K562 (cell line): ENCODE measurements around the gene LMX1B. TPM values are rescaled to one million over a fixed set of nuclear protein-coding genes. Genes with fewer than 3 reads are reported as not detected.

Experiments used
- ATAC-seq: fragments of 200-7000 bp; cut with Tn5 transposase; 3 replicates; pipeline ENCODE4 v1.9.1; 2020; ENCODE audit warnings: moderate library complexity
- BruUV-seq: library from RNA; stranded (reverse); fragments of 400-500 nt; replicated peaks from 2 replicates; lab custom pipeline; 2021; lab: Mats Ljungman, UMichigan
- CTCF ChIA-PET: fragments of 300-600 bp; formaldehyde crosslinking; extraction: SDS; loops from one replicate; lab custom pipeline; 2021; ENCODE audit warnings: low intra/inter-chr PET ratio; lab: Yijun Ruan, JAX
- POLR2A ChIA-PET: fragments of 300-600, 350-650 bp; sonication (Branson Sonifier 250); formaldehyde crosslinking; extraction: SDS; loops from one replicate; lab custom pipeline; 2021; ENCODE audit warnings: antibody characterized with exemption, inconsistent platforms; lab: Yijun Ruan, JAX
- DNase-seq, 4 experiments: peaks; one replicate each; pipeline versions ENCODE4 v3.0.0 to v3.0.0-alpha.2; 2011 to 2018; ENCODE audit warnings: low spot score in 3 of 4, mixed read lengths in 3 of 4; ENCODE audit errors: extremely low read depth in 1 of 4
- FAIRE-seq: peaks from 2 replicates; lab custom pipeline; 2011; peaks lifted over from hg19 to GRCh38; lab: Jason Lieb, UNC
- H2AFZ ChIP-seq: 2 replicates; pipeline ENCODE4 v1.6.0; 2011; ENCODE audit warnings: low read depth, low read length, control low read depth, inconsistent platforms
- H3K27ac ChIP-seq: fragments of 200-600 bp; 3 replicates; pipeline ENCODE4 v1.8.0; 2011; ENCODE audit warnings: low read depth, mild to moderate bottlenecking, control low read depth, inconsistent platforms, low read length, moderate library complexity, mixed read lengths; ENCODE audit errors: extremely low read depth
- H3K27me3 ChIP-seq, 2 experiments: fragments of 300-600 bp in 1 of 2; 2 replicates in 1 of 2; 3 replicates in 1 of 2; pipeline versions ENCODE4 v1.6.0 to v1.8.0; 2011; ENCODE audit warnings: inconsistent platforms in 2 of 2, low read length in 2 of 2, mild to moderate bottlenecking in 1 of 2, mixed read lengths in 1 of 2, moderate library complexity in 1 of 2; ENCODE audit not compliant: control insufficient read depth in 2 of 2, insufficient read depth in 2 of 2
- H3K36me3 ChIP-seq: fragments of 300-600 bp; 3 replicates; pipeline ENCODE4 v1.8.0; 2011; ENCODE audit warnings: mild to moderate bottlenecking, low read length, inconsistent platforms; ENCODE audit not compliant: control insufficient read depth, insufficient read depth
- H3K4me1 ChIP-seq, 2 experiments: fragments of 200-600 bp in 1 of 2; replicated peaks in 1 of 2; 2 replicates in 1 of 2; 3 replicates in 1 of 2; pipeline versions ENCODE4 v1.5.1 to v1.8.0; 2011; ENCODE audit warnings: inconsistent platforms in 2 of 2, low read length in 2 of 2, mild to moderate bottlenecking in 1 of 2, mixed read lengths in 1 of 2, moderate library complexity in 1 of 2; ENCODE audit not compliant: control insufficient read depth in 2 of 2, insufficient read depth in 2 of 2
- H3K4me2 ChIP-seq: 2 replicates; pipeline ENCODE4 v1.6.1; 2011; ENCODE audit warnings: low read length, control low read depth, inconsistent platforms, mixed read lengths; ENCODE audit not compliant: insufficient read depth
- H3K4me3 ChIP-seq: fragments of 200-600 bp; sonication (generic), shearing (Covaris generic); 2 replicates; pipeline ENCODE4 v1.5.1; 2016; ENCODE audit warnings: control low read depth, inconsistent platforms
- H3K79me2 ChIP-seq: fragments of 200-600 bp; 3 replicates; pipeline ENCODE4 v1.8.0; 2011; ENCODE audit warnings: low read length, inconsistent platforms; ENCODE audit not compliant: control insufficient read depth, insufficient read depth
- H3K9ac ChIP-seq, 2 experiments: 2 replicates each; pipeline versions ENCODE4 v1.6.0 to v1.6.1; 2011; ENCODE audit warnings: low read depth in 2 of 2, low read length in 2 of 2, control low read depth in 1 of 2, inconsistent platforms in 1 of 2, mild to moderate bottlenecking in 1 of 2, mixed read lengths in 1 of 2; ENCODE audit not compliant: insufficient read depth in 1 of 2
- H3K9me1 ChIP-seq: one replicate; pipeline ENCODE4 v1.6.0; 2011; ENCODE audit warnings: inconsistent platforms, mild to moderate bottlenecking, low read length, moderate library complexity; ENCODE audit not compliant: control insufficient read depth, insufficient read depth
- H3K9me3 ChIP-seq: replicated peaks from 2 replicates; pipeline ENCODE4 v1.5.1; 2011; ENCODE audit warnings: low read depth, low read length, inconsistent platforms; ENCODE audit not compliant: control insufficient read depth, insufficient read depth
- H4K20me1 ChIP-seq: replicated peaks from 2 replicates; pipeline ENCODE4 v1.6.1; 2011; ENCODE audit warnings: low read length, inconsistent platforms, mixed read lengths; ENCODE audit not compliant: control insufficient read depth, insufficient read depth
- BACH1 ChIP-seq: fragments of 200-800 bp; sonication (Bioruptor generic); IDR thresholded peaks from 2 replicates; pipeline ENCODE4 v1.6.1; 2016; ENCODE audit warnings: missing genetic modification characterization, missing compliant biosample characterization
- BHLHE40 ChIP-seq: IDR thresholded peaks from 2 replicates; pipeline ENCODE4 v1.6.1; 2011; ENCODE audit warnings: low read length, improper control_type of control experiment
- FOSL1 ChIP-seq: fragments of 200-800 bp; sonication (Bioruptor generic); conservative IDR thresholded peaks from 2 replicates; pipeline ENCODE4 v1.6.1; 2016; ENCODE audit warnings: missing genetic modification characterization, missing compliant biosample characterization
- MAX ChIP-seq: sonication (generic); formaldehyde crosslinking; IDR thresholded peaks from 2 replicates; pipeline ENCODE4 v1.9.0; 2022; ENCODE audit warnings: mild to moderate bottlenecking, missing genetic modification reagents
- MYC ChIP-seq, 2 experiments: fragments of 250-450 bp in 1 of 2; sonication (Bioruptor Pico) in 1 of 2; IDR thresholded peaks; 2 replicates each; pipeline versions ENCODE4 v1.5.1 to v1.6.1; 2012 to 2021; ENCODE audit warnings: low read depth in 2 of 2, borderline replicate concordance in 1 of 2, improper control_type of control experiment in 1 of 2, low read length in 1 of 2, mild to moderate bottlenecking in 1 of 2, moderate library complexity in 1 of 2
- NUFIP1 ChIP-seq: fragments of 450-650 bp; IDR thresholded peaks from 2 replicates; pipeline ENCODE4 v1.6.1; 2018; ENCODE audit not compliant: partially characterized antibody
- RNF2 ChIP-seq: sonication (generic); IDR thresholded peaks from 2 replicates; pipeline ENCODE4 v1.6.1; 2016
- SMAD4 ChIP-seq: fragments of 250-450 bp; sonication (Bioruptor Pico); conservative IDR thresholded peaks from 2 replicates; pipeline ENCODE4 v1.8.0; 2021; ENCODE audit warnings: inconsistent platforms, mild to moderate bottlenecking, moderate library complexity
- SMARCA4 ChIP-seq: fragments of 450-650 bp; IDR thresholded peaks from 2 replicates; pipeline ENCODE4 v1.6.1; 2016
- ZBTB7A ChIP-seq: IDR thresholded peaks from 2 replicates; pipeline ENCODE4 v1.6.1; 2011; ENCODE audit warnings: low read depth, mild to moderate bottlenecking, low read length, moderate library complexity, borderline replicate concordance; ENCODE audit not compliant: control insufficient read depth
- WGBS: fragments of 100-300 bp; shearing (Covaris generic); methylation state at CpG from one replicate; pipeline ENCODE4 v1.1.6; 2016; ENCODE audit warnings: low coverage, mixed read lengths; ENCODE audit not compliant: insufficient coverage; ENCODE audit errors: missing lambda C conversion rate; 5-methylcytosine and 5-hydroxymethylcytosine counted together
- in situ Hi-C: fragments of 300-500 bp; cut with MboI; formaldehyde crosslinking; loops from 4 replicates; pipeline ENCODE4 v1.15.0; 2018; ENCODE audit warnings: inconsistent platforms, mixed read lengths
- intact Hi-C: fragments of 100-400 bp; cut with micrococcal nuclease; formaldehyde crosslinking; loops from 2 replicates; pipeline ENCODE4 v1.14.2; 2022
- polyA plus RNA-seq, 8 experiments: library from polyadenylated mRNA; depleted of rRNA in 4 of 8; stranded (reverse) in 5 of 8; unstranded in 3 of 8; fragments of >200 nt; fragmentation: Nextera tagmentation in 2 of 8; fragmentation: Illumina TruSeq in 1 of 8; extraction: Ambion mirVana in 2 of 8; extraction: Trizol in 1 of 8; gene quantifications; 2 replicates each; pipeline versions ENCODE4 v1.2.1 to v1.2.3, GENCODE V29; 2011 to 2014; ENCODE audit warnings: inconsistent platforms in 1 of 8, missing spikeins in 1 of 8
- total RNA-seq, 7 experiments: library from RNA; depleted of rRNA in 6 of 7; stranded (reverse); fragments of >200 nt in 6 of 7; fragmentation: Illumina TruSeq in 2 of 7; extraction: Trizol in 2 of 7; gene quantifications; 2 replicates each; pipeline versions ENCODE4 v1.2.1 to v1.2.3, GENCODE V29; 2011 to 2021; ENCODE audit warnings: low replicate concordance in 1 of 7
- TF ChIP-seq, protein P1 (sequence below): fragments of 250-450 bp; sonication (Bioruptor Pico); IDR thresholded peaks from 2 replicates; pipeline ENCODE4 v1.4.0; 2020; ENCODE audit warnings: mild to moderate bottlenecking, moderate library complexity, borderline replicate concordance
- TF ChIP-seq, protein P2 (sequence below), 2 experiments: IDR thresholded peaks; 2 replicates each; pipeline ENCODE4 v1.6.1; 2011; ENCODE audit warnings: borderline replicate concordance in 1 of 2, control low read depth in 1 of 2, low read depth in 1 of 2, low read length in 1 of 2, mild to moderate bottlenecking in 1 of 2, mixed read lengths in 1 of 2, moderate library complexity in 1 of 2; ENCODE audit not compliant: insufficient read depth in 1 of 2, insufficient read length in 1 of 2, poor library complexity in 1 of 2, severe bottlenecking in 1 of 2; ENCODE audit errors: extremely low read depth in 1 of 2

LMX1B gene
- total and polyA plus RNA-seq, 9 of the 15 experiments (the other 6 are each of a cell fraction or from before 2014, with no cell fraction given) = not detected

GRCh38 chr9:126704157-126704891 is 90.6 kb downstream of the LMX1B start (continued):
- TF ChIP-seq, protein P1, sequence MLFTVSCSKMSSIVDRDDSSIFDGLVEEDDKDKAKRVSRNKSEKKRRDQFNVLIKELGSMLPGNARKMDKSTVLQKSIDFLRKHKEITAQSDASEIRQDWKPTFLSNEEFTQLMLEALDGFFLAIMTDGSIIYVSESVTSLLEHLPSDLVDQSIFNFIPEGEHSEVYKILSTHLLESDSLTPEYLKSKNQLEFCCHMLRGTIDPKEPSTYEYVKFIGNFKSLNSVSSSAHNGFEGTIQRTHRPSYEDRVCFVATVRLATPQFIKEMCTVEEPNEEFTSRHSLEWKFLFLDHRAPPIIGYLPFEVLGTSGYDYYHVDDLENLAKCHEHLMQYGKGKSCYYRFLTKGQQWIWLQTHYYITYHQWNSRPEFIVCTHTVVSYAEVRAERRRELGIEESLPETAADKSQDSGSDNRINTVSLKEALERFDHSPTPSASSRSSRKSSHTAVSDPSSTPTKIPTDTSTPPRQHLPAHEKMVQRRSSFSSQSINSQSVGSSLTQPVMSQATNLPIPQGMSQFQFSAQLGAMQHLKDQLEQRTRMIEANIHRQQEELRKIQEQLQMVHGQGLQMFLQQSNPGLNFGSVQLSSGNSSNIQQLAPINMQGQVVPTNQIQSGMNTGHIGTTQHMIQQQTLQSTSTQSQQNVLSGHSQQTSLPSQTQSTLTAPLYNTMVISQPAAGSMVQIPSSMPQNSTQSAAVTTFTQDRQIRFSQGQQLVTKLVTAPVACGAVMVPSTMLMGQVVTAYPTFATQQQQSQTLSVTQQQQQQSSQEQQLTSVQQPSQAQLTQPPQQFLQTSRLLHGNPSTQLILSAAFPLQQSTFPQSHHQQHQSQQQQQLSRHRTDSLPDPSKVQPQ (CRISPR knock-in tag) = no peak

DNA sequence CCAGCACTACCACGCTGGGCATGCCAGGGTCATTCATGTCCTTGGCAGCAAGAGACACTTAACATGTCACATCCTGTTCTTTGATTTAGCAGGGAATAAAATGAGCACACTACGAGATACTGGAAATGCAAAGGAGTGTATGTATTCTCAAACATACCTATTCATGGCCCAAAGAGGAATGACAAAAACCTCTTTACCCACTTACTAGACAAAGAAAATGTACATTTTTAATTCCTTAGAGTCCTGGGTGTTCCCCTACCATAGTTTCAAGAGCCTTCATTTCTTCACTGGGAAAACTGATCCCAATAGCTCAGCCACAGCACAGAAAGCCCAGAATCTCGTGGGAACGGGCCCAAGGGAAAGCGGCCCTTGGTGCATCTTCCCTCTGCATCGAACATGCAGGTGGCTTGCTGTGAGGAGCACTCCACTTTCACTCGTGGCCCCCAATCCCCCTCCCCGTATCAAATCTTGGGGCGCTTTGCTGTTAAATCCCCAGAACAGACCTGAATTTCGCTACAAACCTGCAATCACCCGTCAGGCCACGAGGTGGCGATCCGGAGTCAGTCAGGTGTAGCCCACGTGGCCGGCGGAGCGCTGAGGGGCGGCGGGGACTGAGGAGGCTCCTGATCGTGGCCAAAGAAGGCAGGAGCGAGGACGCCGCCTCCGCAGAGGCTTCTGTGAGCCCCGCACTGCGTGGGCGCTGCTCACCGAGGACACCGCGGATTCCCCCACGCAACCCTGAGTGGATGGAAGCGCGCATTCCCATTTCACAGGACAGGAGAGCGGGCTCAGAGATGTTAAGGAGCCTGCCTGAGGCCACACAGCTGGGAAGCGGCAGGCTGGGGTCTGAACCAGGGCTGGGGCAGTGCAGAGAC is 91.4 kb downstream of the LMX1B start:
- Histone ChIP-seq H3K9me3 (no peaks in the 10 kb centered on the region), H3K4me1 (peaks cover 16 to 31% of the 10 kb centered on the region in 2 experiments; a peak in 4 of 5 replicates), H3K27ac (no peak overlapping the region), H3K4me2 (peak overlapping the region; percentile 48), H4K20me1 (peaks cover 29% of the 10 kb centered on the region), H2AFZ (peak overlapping the region; percentile 86), H3K4me3 (no peak overlapping the region; the same call in 1 of the 2 replicates), H3K9ac (peak overlapping the region in 1 of 2 experiments; percentile 75; a peak in 1 of 4 replicates), H3K36me3 (no peaks in the 10 kb centered on the region), H3K79me2 (no peaks in the 10 kb centered on the region), H3K9me1 (no peaks in the 10 kb centered on the region), H3K27me3 (peaks cover 4 to 26% of the 10 kb centered on the region in 2 experiments; a peak in 2 of 5 replicates)
- DNase-seq (peak; percentile 82 to 89 (median 86)), ATAC-seq (peak; percentile 82), FAIRE-seq (peak; percentile 87)
- ChIA-PET POLR2A (interaction anchor here (0.6 to 1.9 kb wide), 8 partner anchors 8 to 1846 kb away, joined by 3 to 10 read pairs (median 4); no protein-coding TSS in a partner anchor), CTCF (interaction anchor here (1.0 to 3.7 kb wide), 3 partner anchors 68 to 80 kb away, joined by 4 to 43 read pairs (median 4); no protein-coding TSS in a partner anchor)
- in situ Hi-C loops (loop anchor here (5.0 kb wide), 1 partner anchor 67 kb away; no protein-coding TSS in a partner anchor), intact Hi-C loops (loop anchor here (1.0 kb wide), 1 partner anchor 76 kb away; no protein-coding TSS in a partner anchor)
- WGBS = 4% methylated on average over 32 of the region's 36 CpGs
- BruUV-seq = no TSS peak
- peak; percentile 83 for TF ChIP-seq MYC (IDR thresholded peaks at IDR 0.05; ENCODE audit: low read depth, low read length)
- peak; percentile 49; the same call in 1 of the 2 replicates for TF ChIP-seq MYC (CRISPR knock-in tag; IDR thresholded peaks at IDR 0.05; ENCODE audit: borderline replicate concordance, low read depth)
- 0 out of 2 replicates have a peak, but pooled peaks have one; percentile 25 for TF ChIP-seq SMAD4 (CRISPR knock-in tag)
- peak; percentile 77 for TF ChIP-seq MAX (CRISPR knock-in tag)
- TF ChIP-seq BACH1 (tag) = no peak
- TF ChIP-seq FOSL1 (tag) = peak; percentile 66
- peak; percentile 96 for TF ChIP-seq BHLHE40
- TF ChIP-seq, protein P2, sequence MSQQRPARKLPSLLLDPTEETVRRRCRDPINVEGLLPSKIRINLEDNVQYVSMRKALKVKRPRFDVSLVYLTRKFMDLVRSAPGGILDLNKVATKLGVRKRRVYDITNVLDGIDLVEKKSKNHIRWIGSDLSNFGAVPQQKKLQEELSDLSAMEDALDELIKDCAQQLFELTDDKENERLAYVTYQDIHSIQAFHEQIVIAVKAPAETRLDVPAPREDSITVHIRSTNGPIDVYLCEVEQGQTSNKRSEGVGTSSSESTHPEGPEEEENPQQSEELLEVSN (IDR thresholded peaks at IDR 0.05; ENCODE audit: borderline replicate concordance in 1 of 2, extremely low read depth in 1 of 2, insufficient read depth in 1 of 2, insufficient read length in 1 of 2, low read depth in 1 of 2, low read length in 1 of 2, poor library complexity in 1 of 2, severe bottlenecking in 1 of 2) = peak; percentile 66 to 85
- 0 out of 2 replicates have a peak, but pooled peaks have one; percentile 15 for TF ChIP-seq RNF2
- TF ChIP-seq SMARCA4 = peak; percentile 4; the same call in 1 of the 2 replicates
- no peak for TF ChIP-seq NUFIP1
- peak; percentile 31; the same call in 1 of the 2 replicates for TF ChIP-seq ZBTB7A
